ENCODE results near the gene TMEM80.

- TF ChIP-seq POLR2A (IDR thresholded peaks at IDR 0.05; ENCODE audit: low read depth, low read length) (no peak), CTCF (conservative IDR thresholded peaks at IDR 0.05; ENCODE audit: low read depth, low read length) (no peak), MAZ (IDR thresholded peaks at IDR 0.05; ENCODE audit: borderline replicate concordance, low read depth, low read length) (no peak), CEBPB (IDR thresholded peaks at IDR 0.05; ENCODE audit: low read depth, low read length) (no peak), RAD21 (IDR thresholded peaks at IDR 0.05; ENCODE audit: low read length) (no peak)
Observed at GRCh38 chr11:729492-730074, 34.0 kb downstream of the TMEM80 start.
